HG03108 (cell line): ENCODE data around the gene ALOX5.

ENCODE experiments used
- ATAC-seq: cut with Tn5 transposase; IDR thresholded peaks from one replicate; pipeline ENCODE4 v1.9.1; 2021; ENCODE audit warnings: moderate library complexity; ENCODE audit not compliant: unreplicated experiment

Gene ALOX5

DNA sequence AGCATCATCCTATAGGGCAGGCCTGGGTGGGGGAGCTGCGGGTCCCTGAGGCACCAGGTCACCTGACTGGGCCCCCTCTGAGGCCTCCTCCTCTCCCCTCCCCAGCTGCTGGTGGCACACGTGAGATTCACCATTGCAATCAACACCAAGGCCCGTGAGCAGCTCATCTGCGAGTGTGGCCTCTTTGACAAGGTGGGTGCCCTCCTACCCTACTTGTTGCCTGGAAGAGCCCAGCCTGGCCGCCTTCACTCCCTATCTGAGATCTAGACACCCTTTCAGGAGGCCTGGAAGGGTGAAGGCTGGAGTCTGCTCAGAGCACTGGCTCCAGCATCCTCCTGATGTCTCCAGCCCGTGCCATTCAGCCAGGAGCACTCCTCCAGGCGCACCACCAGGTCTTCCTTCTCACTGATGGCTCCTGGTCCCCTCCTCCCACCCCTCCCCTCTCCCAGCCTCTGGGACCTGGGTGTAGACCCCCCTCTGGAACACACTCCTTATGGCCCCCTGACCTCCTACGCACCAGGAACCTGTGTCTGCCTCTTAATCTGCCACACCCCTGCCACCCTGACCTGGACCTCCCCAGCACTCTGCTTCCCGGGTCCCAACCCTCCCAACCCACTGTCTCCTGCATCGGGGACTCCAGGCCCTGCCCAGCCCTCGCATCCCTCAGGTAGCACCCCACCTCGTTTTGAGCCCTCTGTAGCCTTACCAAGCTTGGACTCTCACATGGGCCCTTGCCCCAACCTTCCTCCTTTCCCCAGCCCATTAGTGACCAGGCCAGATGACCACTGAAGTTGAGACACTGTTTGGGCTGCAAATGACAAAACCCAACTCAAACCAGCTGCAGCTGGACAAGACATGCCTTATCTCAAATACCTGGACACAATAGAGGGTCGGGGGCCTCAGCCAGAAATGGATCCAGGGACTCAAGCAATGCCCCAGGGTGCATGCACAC is 67.5 kb downstream of the ALOX5 start:
- no peak for ATAC-seq

DNA sequence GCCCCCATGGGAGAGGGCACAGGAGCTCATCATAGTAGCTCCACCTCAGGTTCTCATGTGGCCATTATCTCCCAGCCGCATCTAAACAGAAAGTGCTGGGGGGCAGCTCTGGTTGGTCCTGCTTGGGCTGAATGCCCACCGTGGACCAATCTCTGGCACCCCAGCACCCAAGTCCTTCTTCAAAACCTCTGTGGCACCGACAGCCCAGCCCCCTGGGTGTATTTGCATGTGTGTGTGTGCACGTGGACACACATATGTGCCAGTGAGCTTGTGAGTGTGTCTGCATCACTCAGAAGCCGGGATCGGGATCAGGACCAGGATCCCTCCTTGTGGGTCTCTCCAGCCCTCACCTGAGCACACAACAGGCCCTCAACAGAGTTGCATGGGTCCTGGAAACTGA is 68.2 kb downstream of the ALOX5 start:
- ATAC-seq, result no peak

DNA sequence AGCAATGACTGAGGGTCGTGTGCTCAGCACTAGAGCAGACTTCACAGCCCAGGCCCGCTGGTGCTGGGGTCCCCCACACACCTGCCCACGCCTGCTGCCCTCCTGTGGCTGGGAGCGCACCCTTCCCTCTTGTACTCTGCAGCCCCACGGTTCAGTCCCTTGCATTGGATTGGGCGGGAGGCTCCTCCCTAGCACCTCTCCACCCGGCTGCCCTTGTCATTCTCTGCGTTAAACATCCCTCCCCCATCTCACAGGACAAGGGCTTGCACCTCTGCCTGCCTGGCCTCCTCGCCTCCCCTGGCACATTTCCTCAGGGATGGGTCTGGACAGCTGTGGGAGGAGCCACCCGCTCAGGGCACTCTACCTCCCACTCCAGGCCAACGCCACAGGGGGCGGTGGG is 68.6 kb downstream of the ALOX5 start:
- no peak for ATAC-seq

DNA sequence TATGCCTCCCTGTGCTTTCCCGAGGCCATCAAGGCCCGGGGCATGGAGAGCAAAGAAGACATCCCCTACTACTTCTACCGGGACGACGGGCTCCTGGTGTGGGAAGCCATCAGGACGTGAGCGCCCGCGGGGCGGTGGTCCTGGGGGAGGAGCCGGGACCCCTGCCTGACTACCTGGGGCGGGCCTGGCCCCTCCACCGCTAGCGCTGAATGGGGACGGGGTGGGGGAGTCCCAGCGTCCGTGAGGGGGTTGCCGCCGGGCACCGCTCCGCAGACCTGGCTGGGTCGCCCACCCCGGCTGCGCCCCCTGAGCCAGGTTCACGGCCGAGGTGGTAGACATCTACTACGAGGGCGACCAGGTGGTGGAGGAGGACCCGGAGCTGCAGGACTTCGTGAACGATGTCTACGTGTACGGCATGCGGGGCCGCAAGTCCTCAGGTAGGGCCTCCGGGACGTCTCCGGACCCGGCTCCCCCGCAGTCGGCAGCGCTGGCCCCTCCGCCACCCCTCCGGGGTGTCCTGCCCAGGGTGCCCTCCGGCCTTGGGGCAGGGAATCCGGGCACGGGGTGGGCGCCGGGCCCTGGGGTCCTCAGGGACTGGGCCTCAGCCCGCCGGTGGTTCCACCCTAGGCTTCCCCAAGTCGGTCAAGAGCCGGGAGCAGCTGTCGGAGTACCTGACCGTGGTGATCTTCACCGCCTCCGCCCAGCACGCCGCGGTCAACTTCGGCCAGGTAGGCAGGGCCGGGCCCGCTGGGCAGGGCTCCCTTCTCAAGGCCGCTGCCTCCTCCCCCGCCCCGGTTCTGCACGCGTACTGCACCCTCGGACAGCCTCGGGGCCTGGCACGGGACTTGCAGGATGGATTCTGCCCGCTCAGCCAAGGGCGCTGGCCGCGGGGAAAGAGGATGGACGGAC is 69.3 kb downstream of the ALOX5 start:
- no peak for ATAC-seq

DNA sequence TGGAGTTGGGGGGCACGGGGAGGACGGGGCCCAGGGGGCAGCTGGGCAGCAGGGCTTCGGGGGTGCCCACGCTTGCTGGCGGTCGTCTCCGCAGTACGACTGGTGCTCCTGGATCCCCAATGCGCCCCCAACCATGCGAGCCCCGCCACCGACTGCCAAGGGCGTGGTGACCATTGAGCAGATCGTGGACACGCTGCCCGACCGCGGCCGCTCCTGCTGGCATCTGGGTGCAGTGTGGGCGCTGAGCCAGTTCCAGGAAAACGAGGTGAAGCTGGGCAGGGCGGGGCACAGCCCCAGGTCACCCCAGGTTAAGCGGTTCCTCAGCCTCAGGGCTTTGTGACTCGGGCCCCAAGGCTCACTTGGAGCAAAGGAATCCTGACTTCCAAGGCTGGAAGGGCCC is 70.0 kb downstream of the ALOX5 start:
- ATAC-seq, result no peak

DNA sequence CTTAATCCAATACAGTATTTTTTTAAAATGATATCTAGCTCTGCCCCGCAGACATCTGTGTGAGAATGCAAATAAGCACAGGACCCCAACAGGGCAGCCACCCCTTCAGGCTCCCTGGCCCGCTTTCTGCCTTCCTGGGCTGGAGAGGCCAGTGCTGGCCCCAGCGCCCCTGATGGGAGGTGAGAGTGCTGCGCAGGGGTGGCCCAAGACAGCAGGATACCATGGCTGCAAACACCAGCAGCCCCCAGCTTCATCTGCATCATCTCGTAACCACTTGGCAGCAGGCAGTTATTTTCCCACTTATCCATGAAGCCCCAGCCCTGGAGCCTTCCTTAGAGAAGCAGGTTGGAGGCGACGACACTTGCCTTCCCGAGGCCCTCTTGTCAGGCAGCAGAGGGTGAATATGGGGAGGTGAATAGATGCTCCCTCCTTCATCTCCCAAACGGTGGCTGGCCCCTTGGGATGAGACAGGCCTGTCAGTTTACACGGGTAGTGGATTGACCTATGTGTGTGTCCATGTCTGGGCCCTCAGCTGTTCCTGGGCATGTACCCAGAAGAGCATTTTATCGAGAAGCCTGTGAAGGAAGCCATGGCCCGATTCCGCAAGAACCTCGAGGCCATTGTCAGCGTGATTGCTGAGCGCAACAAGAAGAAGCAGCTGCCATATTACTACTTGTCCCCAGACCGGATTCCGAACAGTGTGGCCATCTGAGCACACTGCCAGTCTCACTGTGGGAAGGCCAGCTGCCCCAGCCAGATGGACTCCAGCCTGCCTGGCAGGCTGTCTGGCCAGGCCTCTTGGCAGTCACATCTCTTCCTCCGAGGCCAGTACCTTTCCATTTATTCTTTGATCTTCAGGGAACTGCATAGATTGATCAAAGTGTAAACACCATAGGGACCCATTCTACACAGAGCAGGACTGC is 71.2 kb downstream of the ALOX5 start:
- no peak for ATAC-seq

DNA sequence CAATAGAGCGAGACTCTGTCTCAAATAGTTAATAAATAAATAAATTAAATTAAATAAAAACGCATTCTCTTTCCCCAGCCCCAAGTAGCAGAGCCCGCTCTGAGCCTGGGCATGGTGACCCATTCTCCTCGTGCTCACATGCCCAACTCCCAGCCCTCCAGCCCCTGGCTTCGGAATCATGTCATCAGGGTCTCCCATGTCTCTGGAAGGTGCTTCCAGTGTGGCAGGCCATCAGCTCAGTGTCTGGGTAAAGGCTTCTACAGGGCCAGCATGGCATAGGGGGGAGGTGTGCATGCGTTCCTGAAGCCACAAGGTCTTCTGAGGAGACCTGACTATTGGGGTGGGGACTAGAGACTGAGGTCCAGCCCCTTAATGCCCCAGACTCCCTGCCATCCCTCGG is 72.8 kb downstream of the ALOX5 start:
- no peak for ATAC-seq

DNA sequence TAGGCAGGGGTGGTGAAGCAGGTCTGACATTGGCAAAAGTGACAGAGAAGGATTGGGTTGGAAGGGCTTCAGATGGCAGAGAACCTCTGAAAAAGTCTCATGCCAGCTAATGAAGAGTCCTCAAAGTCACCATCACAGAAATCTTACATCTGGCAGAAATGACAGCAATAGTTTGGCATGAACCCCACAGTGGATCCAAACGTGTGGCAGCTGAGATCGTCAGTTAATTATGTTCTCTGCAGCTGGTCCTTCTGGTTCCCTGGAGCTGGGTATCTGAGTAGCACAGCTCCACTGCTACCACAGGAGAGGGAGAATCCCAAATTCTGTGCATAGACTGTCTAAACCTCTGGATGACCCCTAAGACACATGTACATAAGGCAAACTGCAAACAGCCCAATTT is 73.4 kb downstream of the ALOX5 start:
- ATAC-seq, result no peak

DNA sequence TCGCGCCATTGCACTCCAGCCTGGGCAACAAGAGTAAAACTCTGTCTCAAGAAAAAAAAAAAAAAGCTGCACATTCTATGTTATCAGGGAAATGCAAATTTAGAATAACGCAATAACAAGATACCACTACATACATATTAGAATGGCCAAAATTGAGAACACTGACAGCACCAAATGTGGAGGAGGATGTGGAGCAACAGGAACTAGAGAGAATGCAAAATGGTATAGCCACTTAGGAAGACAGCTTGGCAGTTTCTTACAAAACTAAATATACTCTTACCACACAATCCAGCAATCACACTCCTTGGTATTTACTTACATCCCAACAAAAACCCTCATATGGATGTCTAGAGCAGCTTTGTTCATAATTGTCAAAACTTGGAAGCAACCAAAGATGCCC is 76.8 kb downstream of the ALOX5 start:
- no peak for ATAC-seq

DNA sequence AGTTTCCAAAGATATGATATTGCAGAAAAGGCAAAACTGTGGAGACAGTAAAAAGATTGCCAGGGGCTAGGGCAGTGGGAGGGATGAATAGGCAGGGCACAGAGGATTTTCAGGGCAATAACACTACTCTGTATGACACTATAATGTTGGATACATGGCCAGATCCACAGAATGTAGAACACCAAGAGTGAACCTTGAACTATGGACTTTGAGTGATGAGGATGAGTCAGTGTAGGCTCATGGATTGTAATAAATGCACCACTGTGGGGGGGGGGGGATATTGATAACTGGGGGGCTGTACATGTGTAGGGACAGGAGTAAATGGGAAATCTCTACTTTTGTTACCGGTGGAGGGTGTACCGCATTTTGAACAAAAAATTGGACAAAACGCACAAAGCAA is 77.4 kb downstream of the ALOX5 start:
- no peak for ATAC-seq

DNA sequence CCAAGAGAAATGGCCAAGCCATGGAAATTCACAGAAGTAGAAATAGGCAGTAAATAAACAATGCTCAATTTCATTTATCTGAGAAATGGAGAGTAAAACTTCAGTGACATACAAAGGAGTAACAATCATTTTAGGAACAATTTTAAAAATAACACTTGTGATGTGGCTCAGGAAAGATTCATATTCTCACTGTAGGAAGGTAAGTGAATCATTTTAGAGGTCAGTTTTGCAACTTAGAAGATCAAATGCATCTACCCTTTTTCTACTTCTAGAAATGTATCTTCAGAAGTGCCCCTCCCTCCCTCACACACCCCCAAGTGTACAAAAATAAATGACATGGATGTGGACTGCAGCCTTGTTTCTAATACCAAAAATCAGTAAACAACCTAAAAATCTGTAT is 78.3 kb downstream of the ALOX5 start:
- ATAC-seq, result no peak

DNA sequence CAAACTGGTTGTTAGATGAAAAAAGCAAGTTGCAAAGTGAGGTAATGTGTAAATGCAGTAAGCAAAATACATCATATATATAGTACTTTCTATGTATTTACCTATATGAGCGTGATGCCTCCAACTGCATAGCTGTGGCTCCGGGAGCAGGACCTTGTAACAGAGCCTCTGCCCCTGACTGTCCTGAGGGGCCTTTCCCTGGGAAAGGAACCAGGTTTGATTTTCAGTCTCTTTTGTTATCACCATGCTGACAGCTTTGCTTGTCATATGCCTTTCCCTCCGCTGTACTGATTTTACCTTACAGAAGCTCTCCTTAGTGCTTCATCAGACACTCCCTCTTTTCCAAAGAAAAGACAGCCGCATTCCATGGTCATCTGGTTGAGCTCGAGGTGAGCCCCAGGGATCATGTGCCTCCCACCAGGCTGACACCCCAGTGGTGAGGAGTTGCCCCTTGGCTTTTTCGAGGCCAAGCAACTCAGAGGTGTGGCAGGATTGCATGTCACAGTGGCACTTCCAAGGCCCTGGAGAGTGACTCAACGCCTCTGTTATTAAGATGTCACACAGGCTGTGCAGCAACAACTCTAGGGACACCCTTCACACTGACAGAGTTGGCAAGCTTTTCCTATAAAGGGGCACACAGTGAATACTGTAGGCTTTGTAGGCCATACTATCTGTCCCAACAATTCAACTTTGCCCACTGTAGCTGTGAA is 78.9 kb downstream of the ALOX5 start:
- no peak for ATAC-seq

DNA sequence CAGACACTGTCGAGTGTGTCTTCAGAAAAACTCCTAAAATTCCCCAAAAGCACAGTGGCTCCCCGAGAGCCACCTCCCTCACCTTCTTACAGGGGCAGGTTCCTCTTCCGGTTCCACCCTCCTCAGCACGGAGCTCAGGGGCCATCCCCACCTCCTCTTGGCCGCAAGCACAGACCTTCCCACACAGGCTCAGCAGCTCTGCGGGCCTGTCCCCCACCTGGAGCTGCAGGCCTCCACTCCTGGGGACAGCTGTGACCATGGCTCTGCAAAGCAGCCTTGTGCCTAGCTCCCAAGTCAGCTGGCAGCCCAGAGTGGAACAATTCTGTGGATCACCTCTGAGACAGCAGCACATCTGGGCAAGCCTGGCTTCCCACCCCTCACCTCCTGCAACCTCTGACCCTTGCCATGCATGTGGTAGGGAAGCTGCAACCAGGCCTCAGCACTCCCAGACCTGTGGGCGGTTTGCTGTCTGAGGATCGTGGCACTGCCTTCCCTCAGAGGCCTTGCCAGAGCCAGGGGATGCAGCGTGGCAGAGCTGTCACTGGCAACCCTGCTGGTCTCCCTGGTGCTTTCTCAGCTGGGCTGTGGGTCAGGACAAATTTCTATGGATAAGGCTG is 79.7 kb downstream of the ALOX5 start:
- ATAC-seq, result no peak

DNA sequence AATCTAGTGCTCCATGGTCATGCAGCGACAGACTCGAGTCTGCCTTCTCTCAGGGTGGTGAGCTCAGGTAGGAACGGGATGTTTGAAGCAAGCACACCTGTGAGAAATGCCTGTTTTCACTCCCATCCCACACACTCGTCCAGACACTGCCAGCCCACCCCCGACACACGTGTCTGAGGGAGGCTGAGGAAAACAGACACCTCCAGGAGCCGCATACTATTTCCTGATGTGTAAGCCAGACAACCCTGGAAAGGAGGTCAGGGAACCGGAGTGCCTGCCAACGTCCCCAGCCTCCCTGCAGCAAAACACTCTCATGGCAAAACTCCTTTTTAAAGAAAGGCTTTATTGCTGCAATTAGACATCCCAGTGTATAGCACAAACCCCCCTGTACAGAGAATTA is 80.2 kb downstream of the ALOX5 start:
- no peak for ATAC-seq

DNA sequence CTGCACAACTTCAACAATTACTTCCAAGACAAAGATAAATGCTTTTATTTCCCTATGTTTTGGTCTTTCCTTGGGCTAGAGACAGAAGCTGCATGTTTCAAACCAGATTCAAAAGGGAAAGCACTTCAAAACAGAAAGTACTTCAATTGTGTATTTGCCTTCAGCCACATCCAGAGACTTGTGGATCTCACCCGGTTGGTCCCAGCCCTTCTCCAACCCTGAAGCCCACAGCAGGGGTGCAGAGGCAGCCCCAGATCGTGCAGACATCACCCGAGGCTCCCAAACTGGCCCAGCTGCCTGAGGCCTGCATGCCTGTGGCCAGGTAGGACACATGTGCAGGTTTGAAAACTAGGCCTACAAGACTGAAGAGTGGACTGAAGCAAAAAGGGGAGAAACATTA is 80.8 kb downstream of the ALOX5 start:
- no peak for ATAC-seq

DNA sequence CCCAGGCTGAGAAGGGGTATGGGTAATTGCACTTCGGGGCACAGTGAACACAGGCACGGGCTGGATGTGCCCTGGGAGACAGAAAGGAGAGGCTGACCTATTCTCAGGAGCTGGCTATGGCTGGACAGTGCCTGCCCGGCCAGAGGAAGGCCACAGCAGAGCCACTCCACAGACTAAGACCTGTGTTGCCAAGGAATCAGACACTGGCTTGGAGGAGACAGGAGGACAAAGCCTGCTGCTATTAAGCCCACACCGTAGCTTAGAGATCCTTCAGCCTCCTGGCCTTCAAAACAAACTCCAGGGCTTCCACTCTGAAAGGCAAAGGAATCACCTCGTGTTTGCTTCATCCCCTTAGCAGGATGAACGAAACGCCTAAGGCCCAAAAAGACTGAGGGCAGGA is 82.2 kb downstream of the ALOX5 start:
- ATAC-seq, result no peak

DNA sequence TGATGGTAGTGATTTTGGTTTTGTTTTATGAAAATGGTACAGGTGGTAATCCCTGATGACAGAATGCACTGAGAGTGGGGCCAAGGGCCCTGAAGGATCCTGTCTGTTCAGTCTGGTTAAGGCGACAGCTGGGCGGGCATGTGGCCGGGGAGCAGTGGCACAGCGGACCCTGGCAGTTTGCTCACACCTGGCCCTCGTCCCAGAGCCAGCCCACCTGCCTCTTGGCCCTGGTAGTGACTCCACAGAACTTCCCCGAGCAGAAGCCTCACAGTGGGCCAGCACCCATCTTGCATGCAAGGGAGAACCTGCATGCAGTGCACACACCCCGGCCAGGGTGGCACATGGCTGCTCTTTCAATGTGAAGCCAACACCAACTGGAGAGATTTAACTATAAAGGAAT is 82.8 kb downstream of the ALOX5 start:
- no peak for ATAC-seq

DNA sequence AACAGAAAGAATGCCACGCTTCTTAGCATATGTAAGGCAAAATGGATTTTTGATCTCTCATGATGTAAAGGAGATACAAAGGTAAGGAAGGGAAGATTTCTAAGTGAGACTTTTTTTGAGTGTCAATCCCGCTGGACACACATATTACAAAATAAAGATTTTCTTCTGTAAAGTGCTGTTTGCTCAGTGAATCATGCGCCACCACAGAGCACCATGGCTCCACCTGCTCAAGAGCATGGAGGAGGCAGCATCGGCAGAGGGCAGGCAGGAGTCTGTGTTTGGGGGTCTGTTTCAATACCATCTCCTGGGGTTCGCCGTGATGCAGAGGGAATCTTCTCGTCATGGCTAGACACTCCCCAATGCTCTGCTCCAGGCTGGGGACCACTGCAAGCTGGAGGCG is 83.5 kb downstream of the ALOX5 start:
- no peak for ATAC-seq

DNA sequence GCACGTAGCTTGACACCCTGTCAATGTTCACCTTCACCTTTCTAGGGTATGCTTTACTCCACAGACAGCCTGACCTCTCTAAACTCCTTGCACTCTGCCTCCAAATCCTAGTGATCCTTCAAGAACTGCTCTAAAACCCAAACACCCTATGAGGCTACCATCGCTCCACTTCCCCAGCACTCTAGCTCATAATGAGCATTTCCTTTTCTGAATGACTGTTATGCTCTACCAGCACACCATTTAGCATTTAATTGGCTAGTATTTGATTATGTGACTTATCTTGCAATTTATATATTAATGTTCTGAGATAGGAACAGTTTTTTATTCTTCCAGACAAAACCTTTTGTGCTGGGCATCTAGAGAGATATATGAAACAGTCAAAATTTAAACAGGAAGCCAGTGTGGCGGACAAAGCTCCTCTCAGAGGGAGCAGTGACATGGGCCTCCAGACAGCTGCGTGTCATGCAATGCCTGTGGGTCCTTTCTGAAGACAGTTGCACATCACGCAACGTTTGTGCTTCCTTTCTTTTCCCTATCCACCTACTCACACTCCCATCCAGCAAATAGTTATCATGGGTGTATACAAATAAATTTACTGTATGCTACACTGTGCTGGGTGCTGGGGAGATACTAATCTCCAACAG is 86.3 kb downstream of the ALOX5 start:
- ATAC-seq, result peak; percentile 33
